DOHH2 (cell line): ENCODE data around the gene CCDC63.
"Not testable (repeated sequence)": the region's sequence is repeated elsewhere in the genome, so short reads cannot be mapped to it uniquely, and the experiment has no call there.

ENCODE experiments used
- H3F3A ChIP-seq: fragments of 200-600 bp; sonication (generic), shearing (Covaris generic); 2 replicates; pipeline ENCODE4 v1.6.0; 2016; ENCODE audit warnings: antibody characterized with exemption, mild to moderate bottlenecking; ENCODE audit not compliant: control insufficient read depth, insufficient read depth
- H3K27ac ChIP-seq: fragments of 200-600 bp; sonication (generic); 2 replicates; pipeline ENCODE4 v1.5.1; 2014; ENCODE audit warnings: low read depth, mild to moderate bottlenecking, low read length, moderate library complexity
- H3K27me3 ChIP-seq: fragments of 200-600 bp; sonication (generic); 2 replicates; pipeline ENCODE4 v1.6.1; 2014; ENCODE audit warnings: mild to moderate bottlenecking, low read length, mixed read lengths; ENCODE audit not compliant: control insufficient read depth
- H3K36me3 ChIP-seq: fragments of 200-600 bp; sonication (generic); 2 replicates; pipeline ENCODE4 v1.6.1; 2014; ENCODE audit warnings: mild to moderate bottlenecking, low read length, moderate library complexity, mixed read lengths; ENCODE audit not compliant: control insufficient read depth
- H3K4me1 ChIP-seq: fragments of 200-600 bp; sonication (generic); 2 replicates; pipeline ENCODE4 v1.6.1; 2014; ENCODE audit warnings: mild to moderate bottlenecking, low read length, mixed read lengths; ENCODE audit not compliant: control insufficient read depth
- H3K4me2 ChIP-seq: fragments of 200-600 bp; sonication (generic); 2 replicates; pipeline ENCODE4 v1.6.0; 2014; ENCODE audit warnings: mild to moderate bottlenecking, low read length, moderate library complexity
- H3K4me3 ChIP-seq: fragments of 200-600 bp; sonication (generic); 2 replicates; pipeline ENCODE4 v1.5.1; 2014; ENCODE audit warnings: mild to moderate bottlenecking, low read length, mixed read lengths
- H3K79me2 ChIP-seq: fragments of 200-600 bp; sonication (generic); 2 replicates; pipeline ENCODE4 v1.6.1; 2014; ENCODE audit warnings: mild to moderate bottlenecking, low read length, mixed read lengths; ENCODE audit not compliant: control insufficient read depth
- H3K9me2 ChIP-seq: fragments of 200-600 bp; sonication (generic); replicated peaks from 2 replicates; pipeline ENCODE4 v1.6.1; 2014; ENCODE audit warnings: mild to moderate bottlenecking, low read length, mixed read lengths; ENCODE audit not compliant: control insufficient read depth
- H3K9me3 ChIP-seq: fragments of 200-600 bp; sonication (generic); 2 replicates; pipeline ENCODE4 v1.6.1; 2014; ENCODE audit warnings: antibody characterized with exemption, low read length, mixed read lengths; ENCODE audit not compliant: control insufficient read depth, insufficient read depth
- H4K20me1 ChIP-seq: fragments of 200-600 bp; sonication (generic); 2 replicates; pipeline ENCODE4 v1.6.0; 2014; ENCODE audit warnings: low read depth, mild to moderate bottlenecking, antibody characterized with exemption, low read length, moderate library complexity; ENCODE audit not compliant: control insufficient read depth, insufficient read depth
- CTCF ChIP-seq: fragments of 200-600 bp; sonication (generic); IDR thresholded peaks from one replicate; pipeline ENCODE4 v1.5.1; 2014; ENCODE audit warnings: antibody characterized with exemption, mild to moderate bottlenecking, low read depth, low read length; ENCODE audit not compliant: poor library complexity, severe bottlenecking
- EZH2phosphoT487 ChIP-seq: fragments of 200-600 bp; sonication (generic); IDR thresholded peaks from 2 replicates; pipeline ENCODE4 v1.6.1; 2017; ENCODE audit warnings: borderline replicate concordance, mild to moderate bottlenecking, antibody characterized with exemption, low read length, moderate library complexity, mixed read lengths

Gene CCDC63

DNA sequence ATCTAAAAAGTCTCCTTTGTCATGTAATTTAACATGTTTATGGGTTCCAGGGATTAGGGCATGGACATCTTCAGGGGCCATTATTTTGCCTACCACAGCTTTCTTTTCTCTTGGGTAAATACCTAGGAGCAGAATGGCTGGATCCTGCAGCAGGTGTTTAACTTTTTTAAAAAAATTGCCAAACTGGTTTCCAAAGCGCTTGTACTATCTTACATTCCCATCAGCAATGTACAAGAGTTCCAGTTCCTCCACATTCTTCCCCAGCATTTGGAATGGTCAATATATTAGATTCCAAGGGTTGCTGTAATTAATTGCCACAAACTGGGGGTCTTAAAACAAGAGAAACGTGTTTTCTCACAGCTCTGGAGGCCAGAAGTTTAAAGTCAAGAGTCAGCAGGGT lies 101.3 kb downstream of the CCDC63 start:
- Histone ChIP-seq H3K9me3 (no peaks in the 10 kb centered on the region), H3K9me2 (no peaks in the 10 kb centered on the region), H3K27ac (no peak overlapping the region), H3K4me1 (no peaks in the 10 kb centered on the region), H3K4me3 (no peak overlapping the region), H4K20me1 (no peaks in the 10 kb centered on the region), H3K27me3 (no peaks in the 10 kb centered on the region; the same call in 1 of the 2 replicates), H3K4me2 (no peak overlapping the region), H3K79me2 (no peaks in the 10 kb centered on the region), H3F3A (no peaks in the 10 kb centered on the region), H3K36me3 (no peaks in the 10 kb centered on the region)
- TF ChIP-seq CTCF, result no peak
- no peak for TF ChIP-seq EZH2phosphoT487

GRCh38 chr12:110950466-110950865 lies 103.7 kb downstream of the CCDC63 start:
- not testable (repeated sequence) for H3K4me2 ChIP-seq, H3K79me2 ChIP-seq, H3K27ac ChIP-seq, H3K36me3 ChIP-seq, H3K4me3 ChIP-seq, H3K9me2 ChIP-seq, H3K27me3 ChIP-seq, H3F3A ChIP-seq, H3K9me3 ChIP-seq, H4K20me1 ChIP-seq, H3K4me1 ChIP-seq

DNA sequence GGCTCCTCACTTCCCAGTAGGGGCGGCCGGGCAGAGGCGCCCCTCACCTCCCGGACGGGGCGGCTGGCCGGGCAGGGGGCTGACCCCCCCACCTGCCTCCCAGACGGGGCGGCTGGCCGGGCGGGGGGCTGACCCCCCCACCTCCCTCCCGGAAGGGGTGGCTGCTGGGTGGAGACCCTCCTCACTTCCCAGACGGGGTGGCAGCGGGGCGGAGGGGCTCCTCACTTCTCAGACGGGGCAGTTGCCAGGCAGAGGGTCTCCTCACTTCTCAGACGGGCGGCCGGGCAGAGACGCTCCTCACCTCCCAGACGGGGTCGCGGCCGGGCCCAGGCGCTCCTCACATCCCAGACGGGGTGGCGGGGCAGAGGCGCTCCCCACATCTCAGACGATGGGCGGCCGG lies 104.1 kb downstream of the CCDC63 start:
- H3K4me3 ChIP-seq, H3K4me1 ChIP-seq, H3K27ac ChIP-seq: not testable (repeated sequence)

More for the DNA sequence above, 104.1 kb downstream of the CCDC63 start:
- H3F3A ChIP-seq, H3K36me3 ChIP-seq, H4K20me1 ChIP-seq, H3K9me2 ChIP-seq, H3K27me3 ChIP-seq, H3K4me2 ChIP-seq, H3K79me2 ChIP-seq, H3K9me3 ChIP-seq: not testable (repeated sequence)
